Activated CD4-positive, alpha-beta T cell treated with anti-CD3 and anti-CD28 coated beads for 1 hour (primary cell): ENCODE measurements around the gene SRGAP1.
"Not testable (repeated sequence)": the region's sequence is repeated elsewhere in the genome, so short reads cannot be mapped to it uniquely, and the experiment has no call there.

ENCODE experiments used
- DNase-seq: peaks from one replicate; pipeline ENCODE4 v3.0.0-alpha.2; 2020

Gene SRGAP1

DNA sequence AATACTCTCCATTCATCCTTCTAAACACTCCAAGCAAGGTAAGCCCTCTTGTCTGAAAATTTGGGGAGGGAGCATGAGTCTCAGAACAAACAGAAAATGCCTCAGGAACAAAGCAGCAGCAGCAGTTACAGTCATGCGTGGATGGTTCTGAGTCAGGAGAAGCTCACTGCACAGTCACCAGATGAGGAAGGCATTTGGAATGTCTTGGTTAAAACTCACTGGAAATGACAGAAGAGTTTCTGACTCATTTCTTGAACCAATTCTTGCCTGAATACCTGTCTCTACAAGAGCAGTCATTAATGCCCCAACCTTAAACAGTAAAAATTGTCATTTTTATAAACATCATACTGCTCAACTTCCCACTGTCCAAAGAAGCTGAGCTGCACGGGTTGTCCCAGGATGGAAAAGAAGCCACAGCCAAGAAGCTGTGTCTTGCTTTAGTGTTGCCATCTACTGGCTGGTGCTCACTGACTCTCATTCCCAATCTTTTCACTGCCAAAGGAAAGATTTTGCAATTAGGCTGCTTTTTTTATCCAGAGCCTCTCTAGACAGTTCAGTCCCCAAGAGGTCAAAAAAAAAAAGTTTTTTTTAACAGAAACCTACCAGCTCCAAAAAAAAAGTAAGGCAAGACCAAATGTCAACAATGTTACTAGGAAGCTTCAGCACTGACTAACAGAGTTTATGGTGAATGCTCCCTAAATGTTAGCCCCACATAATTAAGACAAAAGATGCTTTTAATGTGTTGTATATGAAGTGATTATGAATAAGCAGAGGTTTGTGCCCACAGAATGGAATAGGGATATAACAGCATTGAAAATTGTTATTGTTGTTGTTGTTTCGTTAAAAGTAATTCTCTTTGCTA is 337.2 kb downstream of the SRGAP1 start:
- no peak for DNase-seq

DNA sequence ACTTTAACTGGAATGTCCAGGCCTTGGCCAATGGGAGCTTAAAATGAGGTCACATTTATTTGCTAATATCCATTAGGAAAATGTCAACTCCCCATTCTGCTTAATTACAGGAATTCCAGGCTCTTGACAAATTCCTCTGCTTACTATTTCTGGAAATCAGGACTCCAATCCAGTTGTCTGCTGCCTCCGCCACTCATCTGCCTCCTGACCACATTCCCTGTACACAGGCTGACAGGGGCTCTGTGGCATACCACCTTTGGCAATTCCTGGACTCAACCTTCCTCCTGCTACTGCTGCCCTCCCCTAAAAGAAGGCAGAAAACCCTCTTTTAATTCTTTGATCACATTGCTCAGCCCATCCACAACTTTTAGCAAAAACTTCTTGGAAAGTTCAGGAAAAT is 339.7 kb downstream of the SRGAP1 start:
- no peak for DNase-seq

- no peak for DNase-seq
Observed at GRCh38 chr12:64186789-64187188, 342.3 kb downstream of the SRGAP1 start.

GRCh38 chr12:64187370-64187769 is 342.9 kb downstream of the SRGAP1 start:
- DNase-seq: no peak

DNA sequence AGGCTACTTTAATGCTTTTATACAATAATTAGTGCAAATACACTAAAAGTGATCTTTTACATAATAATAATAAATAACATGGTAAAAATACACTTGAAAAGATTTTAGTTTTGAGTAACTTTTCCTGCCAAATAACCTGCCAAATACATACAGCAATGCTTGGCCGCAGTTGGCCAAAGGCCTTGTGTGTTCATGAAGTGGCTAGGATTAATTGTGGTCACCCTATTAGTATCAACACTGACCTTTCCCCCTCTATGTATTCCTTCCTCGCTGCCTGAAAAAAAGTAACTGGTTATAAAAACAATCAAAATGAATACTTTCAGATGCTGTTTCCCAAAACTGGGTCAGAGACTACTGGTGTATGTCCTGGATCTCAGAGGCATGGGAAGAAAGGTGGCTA is 343.3 kb downstream of the SRGAP1 start:
- DNase-seq: no peak

DNA sequence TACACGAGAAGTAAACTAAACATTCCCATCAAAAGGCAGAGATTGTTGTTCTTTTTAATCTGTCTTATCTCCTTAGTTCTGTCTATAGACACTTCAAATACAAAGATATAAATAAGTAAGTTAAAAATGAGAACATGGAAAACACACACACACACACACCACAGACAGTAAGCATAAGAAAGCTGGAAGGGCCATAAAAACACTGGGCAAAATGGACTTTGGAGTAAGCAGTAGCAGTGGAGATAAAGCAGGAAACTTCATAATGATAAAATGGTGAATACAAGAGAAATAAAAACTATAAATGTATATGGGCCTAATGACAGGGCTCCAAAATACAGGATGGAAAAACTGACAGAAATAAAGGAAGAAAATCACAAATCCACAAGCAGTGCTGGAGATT is 345.0 kb downstream of the SRGAP1 start:
- DNase-seq: no peak

GRCh38 chr12:64190140-64190539 is 345.6 kb downstream of the SRGAP1 start:
- DNase-seq: no peak

DNA sequence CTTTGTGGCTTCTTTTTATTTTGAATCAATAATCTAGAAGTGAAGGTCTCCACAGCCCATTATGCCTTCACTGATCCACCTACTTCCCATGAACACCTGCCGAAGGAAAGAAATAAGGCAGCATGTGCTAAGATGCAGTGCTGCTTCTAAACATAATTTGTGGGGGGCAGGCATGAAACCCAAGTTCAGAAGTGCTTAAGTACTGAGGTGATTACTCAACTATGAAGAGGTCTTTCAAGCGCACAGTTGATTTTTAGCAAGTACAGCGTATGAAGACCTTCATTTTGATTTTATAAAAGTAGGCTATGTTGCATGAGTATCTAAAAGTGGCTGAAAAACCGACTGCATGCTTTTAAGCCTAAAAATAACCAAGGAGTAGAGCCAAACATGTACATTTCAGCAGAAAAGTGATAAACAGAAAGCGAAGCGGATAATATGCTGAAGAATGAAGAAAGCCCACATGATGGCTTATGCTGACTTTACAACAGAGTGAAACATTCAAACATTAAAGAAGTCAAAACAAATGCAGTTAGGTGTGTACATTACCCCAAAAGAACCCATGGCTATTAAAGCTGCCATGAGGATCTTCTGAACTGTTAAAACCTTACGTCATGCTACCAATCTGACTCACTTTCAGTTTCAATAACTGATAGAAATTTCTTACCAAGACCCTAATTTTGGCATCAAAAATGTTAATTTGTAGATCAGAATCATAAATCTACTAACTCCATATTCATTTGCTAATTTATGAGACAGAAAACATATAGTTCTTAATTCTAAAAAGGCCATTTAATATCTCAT is 348.3 kb downstream of the SRGAP1 start:
- DNase-seq: no peak

GRCh38 chr12:64193931-64194330 is 349.4 kb downstream of the SRGAP1 start:
- no peak for DNase-seq

GRCh38 chr12:64194333-64195149 is 350.0 kb downstream of the SRGAP1 start:
- DNase-seq: no peak

DNA sequence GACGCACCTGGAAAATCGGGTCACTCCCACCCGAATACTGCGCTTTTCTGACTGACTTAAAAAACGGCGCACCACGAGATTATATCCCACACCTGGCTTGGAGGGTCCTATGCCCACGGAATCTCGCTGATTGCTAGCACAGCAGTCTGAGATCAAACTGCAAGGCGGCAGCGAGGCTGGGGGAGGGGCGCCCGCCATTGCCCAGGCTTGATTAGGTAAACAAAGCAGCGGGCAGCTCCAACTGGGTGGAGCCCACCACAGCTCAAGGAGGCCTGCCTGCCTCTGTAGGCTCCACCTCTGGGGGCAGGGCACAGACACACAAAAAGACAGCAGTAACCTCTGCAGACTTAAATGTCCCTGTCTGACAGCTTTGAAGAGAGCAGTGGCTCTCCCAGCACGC is 351.3 kb downstream of the SRGAP1 start:
- not testable (repeated sequence) for DNase-seq

DNA sequence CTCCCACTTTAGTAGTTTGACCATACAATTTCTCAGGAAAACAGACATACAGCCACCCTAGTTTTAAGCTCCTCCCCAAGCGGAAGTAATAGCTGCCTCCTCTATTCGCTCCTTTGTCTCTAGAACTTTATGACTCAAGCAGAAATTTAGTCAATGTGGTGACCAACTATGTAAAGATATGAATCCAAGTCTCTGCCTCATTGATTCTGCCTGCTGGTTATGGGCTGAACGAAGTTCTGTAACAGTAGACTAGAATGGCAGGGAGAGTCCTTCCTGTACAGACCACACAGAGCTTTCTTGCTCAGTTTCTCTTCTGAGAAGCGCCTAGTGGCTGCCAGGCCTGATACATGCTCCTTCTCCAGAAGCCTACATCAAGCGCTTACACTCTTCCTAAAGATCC is 358.5 kb downstream of the SRGAP1 start:
- DNase-seq: no peak

DNA sequence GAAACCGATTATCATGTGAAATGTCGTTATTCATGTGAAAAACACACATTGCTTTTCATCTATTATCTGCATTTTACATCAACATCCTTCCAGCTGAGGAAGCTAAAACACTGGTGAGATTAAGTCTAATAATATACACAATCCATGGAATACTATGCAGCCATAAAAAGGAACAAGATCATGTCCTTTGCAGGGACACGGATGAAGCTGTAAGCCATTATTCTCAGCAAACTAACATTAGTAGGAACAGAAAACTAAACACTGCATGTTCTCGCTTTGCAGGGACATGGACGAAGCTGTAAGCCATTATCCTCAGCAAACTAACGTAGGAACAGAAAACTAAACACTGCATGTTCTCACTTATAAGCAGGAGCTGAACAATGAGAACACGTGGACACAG is 359.3 kb downstream of the SRGAP1 start:
- no peak for DNase-seq

DNA sequence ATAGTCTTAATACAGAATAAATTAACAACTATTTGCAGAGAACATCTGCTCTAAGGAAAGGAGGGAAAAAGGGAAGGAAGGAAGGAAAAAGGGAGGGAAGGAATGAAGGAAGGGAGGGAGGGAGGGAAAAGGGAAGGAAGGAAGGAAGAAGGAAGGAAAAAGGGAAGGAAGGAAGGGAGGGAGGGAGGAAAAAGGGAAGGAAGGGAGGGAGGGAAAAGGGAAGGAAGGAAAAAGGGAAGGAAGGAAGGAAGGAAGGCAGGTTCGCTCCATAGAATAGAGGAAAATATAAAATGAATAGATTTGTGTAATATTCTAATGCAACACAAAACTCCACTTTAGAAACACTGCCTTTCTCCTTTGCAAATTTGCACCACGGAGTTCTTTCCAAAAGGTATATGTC is 361.0 kb downstream of the SRGAP1 start:
- DNase-seq: no peak

GRCh38 chr12:64207453-64207852 is 363.0 kb downstream of the SRGAP1 start:
- DNase-seq: no peak
